Measurements from ENCODE around the gene ADAM23.

ADAM23 gene

DNA sequence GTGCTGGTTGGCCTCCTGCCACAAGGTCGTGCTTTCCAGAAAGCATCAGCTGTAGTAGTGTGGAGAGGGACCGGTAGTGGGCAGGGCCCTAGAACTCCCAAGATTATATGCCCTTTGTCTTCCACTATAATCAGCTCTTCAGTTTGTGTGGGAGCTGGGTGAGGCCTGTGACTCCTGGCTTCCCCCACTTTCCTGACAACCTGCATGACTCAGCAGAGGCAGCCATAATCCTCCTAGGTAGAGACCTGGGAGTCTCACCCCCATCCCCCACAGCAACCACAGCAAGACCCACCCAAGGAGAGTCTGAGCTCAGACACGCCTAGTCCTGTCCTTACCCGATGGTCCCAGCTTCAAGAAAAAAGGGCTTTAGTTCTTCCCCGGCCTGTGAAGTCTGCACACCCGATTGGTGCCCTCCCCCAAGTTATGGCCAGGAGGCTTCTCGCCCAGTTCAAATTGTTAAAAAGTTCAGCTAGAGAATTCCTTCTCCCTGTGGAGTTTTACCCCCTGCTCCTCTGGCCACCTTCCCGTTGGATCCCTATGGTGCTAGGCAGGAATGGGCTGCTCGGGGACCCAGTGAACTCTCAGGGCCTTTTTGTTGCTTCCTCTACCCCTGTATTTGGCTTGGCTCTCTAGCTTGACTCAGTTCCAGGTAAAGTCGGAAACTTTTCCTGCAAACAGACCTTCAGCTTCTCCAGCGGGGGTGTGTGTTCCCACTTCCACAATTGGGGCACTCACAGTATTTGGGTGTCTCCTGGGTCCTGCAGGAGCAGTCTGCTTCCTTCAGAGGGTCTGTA lies 141.2 kb downstream of the ADAM23 start:
- 93% methylated on average over 11 of the region's 11 CpGs for WGBS, 2 experiments
- H3K4me1 ChIP-seq (ENCODE audit: control insufficient read depth, insufficient read depth, low read length), result no peaks in the 10 kb centered on the region
- H3K9me3 ChIP-seq (ENCODE audit: control insufficient read depth, low read length), result no peaks in the 10 kb centered on the region
- no peaks in the 10 kb centered on the region for H3K36me3 ChIP-seq (ENCODE audit: control insufficient read depth, insufficient read depth, low read length)
- no peaks in the 10 kb centered on the region for H3K27me3 ChIP-seq (ENCODE audit: control insufficient read depth, insufficient read depth, low read length, poor library complexity, severe bottlenecking)
- no peak overlapping the region for H3K4me3 ChIP-seq (ENCODE audit: insufficient read depth, low read depth, low read length)
- H3K27ac ChIP-seq (ENCODE audit: insufficient read depth, low read depth, low read length, poor library complexity, severe bottlenecking), result no peak overlapping the region

DNA sequence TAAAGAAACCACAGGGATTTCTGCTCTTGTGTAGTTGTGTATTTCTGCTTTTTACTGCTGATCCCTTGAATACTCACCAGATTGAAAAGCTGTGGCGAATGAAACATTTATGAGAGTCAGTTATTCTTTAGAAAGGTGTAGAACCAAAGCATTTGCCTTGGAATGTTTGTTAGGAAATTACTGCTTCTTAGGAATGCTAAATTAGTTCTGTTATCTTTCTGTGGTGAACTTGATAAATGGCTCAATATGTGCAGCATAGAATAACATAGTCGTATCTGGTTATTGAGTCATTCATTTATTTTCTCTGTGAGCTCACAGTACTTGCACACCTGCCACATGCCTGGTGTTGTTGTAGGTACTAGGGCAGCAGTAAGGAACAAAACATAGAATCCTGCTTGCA lies 142.0 kb downstream of the ADAM23 start:
- Histone ChIP-seq H3K4me3 (ENCODE audit: insufficient read depth, low read depth, low read length) (no peak overlapping the region), H3K9me3 (ENCODE audit: control insufficient read depth, low read length) (no peaks in the 10 kb centered on the region), H3K4me1 (ENCODE audit: control insufficient read depth, insufficient read depth, low read length) (no peaks in the 10 kb centered on the region), H3K27me3 (ENCODE audit: control insufficient read depth, insufficient read depth, low read length, poor library complexity, severe bottlenecking) (no peaks in the 10 kb centered on the region), H3K27ac (ENCODE audit: insufficient read depth, low read depth, low read length, poor library complexity, severe bottlenecking) (no peak overlapping the region), H3K36me3 (ENCODE audit: control insufficient read depth, insufficient read depth, low read length) (no peaks in the 10 kb centered on the region)
- WGBS, 2 experiments, result 93 to 99% methylated on average over 2 of the region's 2 CpGs

DNA sequence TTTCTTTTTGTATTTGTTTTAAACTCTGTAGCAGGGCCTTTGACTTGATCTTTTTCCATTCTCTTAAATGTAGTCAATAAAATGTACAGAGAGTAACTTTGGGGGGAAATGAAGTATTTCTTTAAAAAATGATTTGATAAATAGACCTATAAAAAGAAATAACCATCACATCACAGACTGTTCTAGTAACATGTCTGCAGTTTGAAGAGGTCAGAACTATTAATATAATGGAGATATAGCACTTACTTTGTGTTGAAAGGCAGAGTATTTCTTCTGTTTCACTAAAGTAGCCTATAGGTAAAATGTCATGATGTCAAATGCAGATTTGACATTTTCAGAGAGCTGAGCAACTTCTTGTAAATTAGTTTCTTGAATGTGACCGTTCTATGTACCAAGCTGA lies 143.3 kb downstream of the ADAM23 start:
- Histone ChIP-seq H3K27ac (ENCODE audit: insufficient read depth, low read depth, low read length, poor library complexity, severe bottlenecking) (no peak overlapping the region), H3K9me3 (ENCODE audit: control insufficient read depth, low read length) (no peaks in the 10 kb centered on the region), H3K36me3 (ENCODE audit: control insufficient read depth, insufficient read depth, low read length) (no peaks in the 10 kb centered on the region), H3K27me3 (ENCODE audit: control insufficient read depth, insufficient read depth, low read length, poor library complexity, severe bottlenecking) (no peaks in the 10 kb centered on the region), H3K4me1 (ENCODE audit: control insufficient read depth, insufficient read depth, low read length) (no peaks in the 10 kb centered on the region), H3K4me3 (ENCODE audit: insufficient read depth, low read depth, low read length) (no peak overlapping the region)
- 100% methylated on average over 1 of the region's 1 CpG for whole genome bisulfite sequencing, 2 experiments

DNA sequence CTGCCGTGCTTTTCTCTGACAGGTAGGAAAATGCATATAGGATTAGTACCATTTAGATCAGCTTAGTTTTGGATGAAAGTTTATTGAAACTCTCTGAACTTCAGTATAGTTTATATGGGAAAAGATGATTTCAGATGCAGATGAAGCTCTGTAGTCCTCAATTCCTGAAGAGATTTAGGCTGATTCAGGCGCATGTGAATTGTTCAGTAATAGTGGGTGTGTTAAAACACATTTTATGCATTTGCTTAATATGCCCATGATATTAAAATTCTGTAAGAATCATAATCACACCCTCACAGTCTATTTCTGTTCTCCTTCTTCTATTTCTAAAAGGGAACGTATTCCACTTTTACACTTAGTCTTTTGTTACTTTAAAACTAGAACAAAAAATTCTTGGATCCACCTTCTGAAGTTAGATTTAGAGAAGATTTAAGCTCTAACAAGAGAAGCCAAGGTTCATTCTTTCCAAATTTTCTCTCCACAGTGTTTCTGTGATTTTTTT lies 154.4 kb downstream of the ADAM23 start:
- H3K4me1 ChIP-seq (ENCODE audit: control insufficient read depth, insufficient read depth, low read length), result no peaks in the 10 kb centered on the region
- H3K27me3 ChIP-seq (ENCODE audit: control insufficient read depth, insufficient read depth, low read length, poor library complexity, severe bottlenecking), result no peaks in the 10 kb centered on the region
- H3K4me3 ChIP-seq (ENCODE audit: insufficient read depth, low read depth, low read length), result no peak overlapping the region
- 95 to 99% methylated on average over 1 to 3 of the region's 3 CpGs for WGBS, 2 experiments
- no peaks in the 10 kb centered on the region for H3K36me3 ChIP-seq (ENCODE audit: control insufficient read depth, insufficient read depth, low read length)
- no peak overlapping the region for H3K27ac ChIP-seq (ENCODE audit: insufficient read depth, low read depth, low read length, poor library complexity, severe bottlenecking)
- no peaks in the 10 kb centered on the region for H3K9me3 ChIP-seq (ENCODE audit: control insufficient read depth, low read length)

DNA sequence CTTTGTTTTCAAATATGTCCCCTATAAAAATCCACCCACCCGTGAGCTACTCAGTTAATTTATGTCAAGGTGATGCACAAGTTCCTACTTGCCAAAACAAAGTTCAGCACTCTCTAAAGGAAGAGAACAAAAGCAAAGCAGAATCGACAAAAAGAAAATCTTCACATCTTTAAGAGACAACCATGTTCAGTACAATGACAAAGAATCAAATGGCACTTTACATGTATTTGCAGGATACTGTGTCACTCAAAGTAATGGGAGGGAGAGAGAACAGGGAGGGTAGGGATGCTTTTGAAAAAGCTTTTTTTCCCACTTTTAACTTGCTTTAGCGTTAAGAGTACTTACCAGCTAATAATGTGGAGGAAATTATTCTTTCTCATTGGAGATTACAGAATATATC lies 159.9 kb downstream of the ADAM23 start:
- no peak overlapping the region for H3K4me3 ChIP-seq (ENCODE audit: insufficient read depth, low read depth, low read length)
- no peaks in the 10 kb centered on the region for H3K4me1 ChIP-seq (ENCODE audit: control insufficient read depth, insufficient read depth, low read length)
- H3K36me3 ChIP-seq (ENCODE audit: control insufficient read depth, insufficient read depth, low read length), result no peaks in the 10 kb centered on the region
- 89 to 100% methylated on average over 2 to 3 of the region's 3 CpGs for WGBS, 2 experiments
- no peak overlapping the region for H3K27ac ChIP-seq (ENCODE audit: insufficient read depth, low read depth, low read length, poor library complexity, severe bottlenecking)
- no peaks in the 10 kb centered on the region for H3K9me3 ChIP-seq (ENCODE audit: control insufficient read depth, low read length)
- no peaks in the 10 kb centered on the region for H3K27me3 ChIP-seq (ENCODE audit: control insufficient read depth, insufficient read depth, low read length, poor library complexity, severe bottlenecking)

DNA sequence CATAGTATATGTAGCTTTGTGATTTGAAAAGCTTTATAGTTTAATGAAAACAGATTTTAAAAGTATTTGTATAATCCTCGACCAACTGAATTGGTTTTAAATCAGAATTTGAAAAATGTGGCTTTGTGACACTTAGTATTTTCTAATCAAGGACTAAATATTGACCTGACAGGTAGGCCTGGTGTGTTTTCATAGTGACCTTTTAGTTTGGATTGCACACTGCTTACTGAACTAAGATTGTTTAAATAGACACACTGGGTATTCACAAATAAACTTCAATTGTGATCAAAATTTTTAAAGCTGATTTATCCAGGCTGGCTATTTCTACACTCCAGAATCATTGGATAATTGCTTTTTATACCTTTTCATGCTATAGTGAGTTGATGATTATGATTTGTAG lies 167.1 kb downstream of the ADAM23 start:
- no peak overlapping the region for H3K4me3 ChIP-seq (ENCODE audit: insufficient read depth, low read depth, low read length)
- 82 to 97% methylated on average over 1 of the region's 1 CpG for WGBS, 2 experiments
- no peaks in the 10 kb centered on the region for H3K27me3 ChIP-seq (ENCODE audit: control insufficient read depth, insufficient read depth, low read length, poor library complexity, severe bottlenecking)
- no peaks in the 10 kb centered on the region for H3K4me1 ChIP-seq (ENCODE audit: control insufficient read depth, insufficient read depth, low read length)
- no peaks in the 10 kb centered on the region for H3K36me3 ChIP-seq (ENCODE audit: control insufficient read depth, insufficient read depth, low read length)
- H3K9me3 ChIP-seq (ENCODE audit: control insufficient read depth, low read length), result no peaks in the 10 kb centered on the region
- H3K27ac ChIP-seq (ENCODE audit: insufficient read depth, low read depth, low read length, poor library complexity, severe bottlenecking), result no peak overlapping the region

DNA sequence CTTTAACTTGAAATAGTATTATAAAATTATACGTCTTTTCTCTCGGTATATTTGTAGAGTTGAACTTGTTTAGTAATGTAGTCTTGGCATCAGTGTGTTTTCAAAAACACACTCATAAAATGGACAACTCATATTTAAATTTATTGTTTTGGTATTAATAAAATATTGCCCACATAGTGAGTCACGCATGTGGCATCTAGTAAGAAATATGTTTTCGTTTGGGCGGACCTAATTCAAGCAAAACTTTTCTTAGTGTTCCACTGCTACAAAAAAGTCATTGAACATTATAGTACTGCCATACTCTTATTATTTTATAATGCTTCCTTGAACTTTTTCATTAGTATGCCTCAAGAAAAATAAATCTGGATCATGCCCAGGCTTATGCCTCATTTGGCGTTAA lies 167.9 kb downstream of the ADAM23 start:
- no peaks in the 10 kb centered on the region for H3K4me1 ChIP-seq (ENCODE audit: control insufficient read depth, insufficient read depth, low read length)
- no peak overlapping the region for H3K27ac ChIP-seq (ENCODE audit: insufficient read depth, low read depth, low read length, poor library complexity, severe bottlenecking)
- no peaks in the 10 kb centered on the region for H3K27me3 ChIP-seq (ENCODE audit: control insufficient read depth, insufficient read depth, low read length, poor library complexity, severe bottlenecking)
- no peaks in the 10 kb centered on the region for H3K36me3 ChIP-seq (ENCODE audit: control insufficient read depth, insufficient read depth, low read length)
- no peaks in the 10 kb centered on the region for H3K9me3 ChIP-seq (ENCODE audit: control insufficient read depth, low read length)
- H3K4me3 ChIP-seq (ENCODE audit: insufficient read depth, low read depth, low read length), result no peak overlapping the region
- 95% methylated on average over 4 to 5 of the region's 6 CpGs for WGBS, 2 experiments

DNA sequence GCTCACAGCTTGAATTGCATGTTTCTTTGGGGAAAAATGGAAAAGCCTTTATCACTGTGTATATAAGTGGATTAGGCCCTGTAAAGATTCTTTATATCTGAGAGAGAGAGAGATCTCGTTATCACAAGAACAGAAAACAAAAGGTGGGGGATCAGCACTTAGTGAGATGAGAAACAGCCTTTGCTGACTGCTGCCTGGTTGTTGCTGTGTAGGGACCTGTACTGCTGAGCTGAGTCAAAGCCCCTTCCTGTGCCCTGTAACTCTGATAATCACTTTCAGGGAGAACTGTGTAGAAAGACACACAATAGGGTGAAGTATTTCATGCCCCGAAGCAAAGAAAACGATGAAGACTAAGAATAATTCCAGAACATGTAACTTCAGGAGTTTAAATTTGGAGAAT lies 168.4 kb downstream of the ADAM23 start:
- Histone ChIP-seq H3K4me3 (ENCODE audit: insufficient read depth, low read depth, low read length) (no peak overlapping the region), H3K27ac (ENCODE audit: insufficient read depth, low read depth, low read length, poor library complexity, severe bottlenecking) (no peak overlapping the region), H3K36me3 (ENCODE audit: control insufficient read depth, insufficient read depth, low read length) (no peaks in the 10 kb centered on the region), H3K9me3 (ENCODE audit: control insufficient read depth, low read length) (no peaks in the 10 kb centered on the region), H3K4me1 (ENCODE audit: control insufficient read depth, insufficient read depth, low read length) (no peaks in the 10 kb centered on the region), H3K27me3 (ENCODE audit: control insufficient read depth, insufficient read depth, low read length, poor library complexity, severe bottlenecking) (no peaks in the 10 kb centered on the region)
- WGBS, 2 experiments, result 58 to 61% methylated on average over 3 of the region's 3 CpGs

DNA sequence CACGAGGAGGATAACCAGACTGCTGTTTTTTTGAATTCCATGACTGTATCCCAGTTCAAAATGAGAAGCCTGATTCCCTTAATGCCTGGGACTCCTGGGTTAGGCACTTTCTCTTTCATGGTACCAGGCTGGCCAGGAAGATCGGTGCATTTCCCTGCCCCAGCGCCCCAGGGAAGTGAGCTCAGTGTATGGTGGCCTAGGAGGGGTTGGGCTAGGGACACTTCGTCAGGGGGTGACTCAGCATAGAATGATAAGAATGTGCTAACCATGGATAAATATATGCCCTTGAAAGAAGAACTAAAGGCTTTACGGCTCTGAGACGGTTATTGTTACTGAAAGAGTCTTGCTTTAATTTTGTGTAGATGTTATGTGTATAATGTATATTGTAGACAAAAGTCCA lies 171.5 kb downstream of the ADAM23 start:
- Histone ChIP-seq H3K27ac (ENCODE audit: insufficient read depth, low read depth, low read length, poor library complexity, severe bottlenecking) (no peak overlapping the region), H3K4me3 (ENCODE audit: insufficient read depth, low read depth, low read length) (no peak overlapping the region), H3K27me3 (ENCODE audit: control insufficient read depth, insufficient read depth, low read length, poor library complexity, severe bottlenecking) (no peaks in the 10 kb centered on the region), H3K36me3 (ENCODE audit: control insufficient read depth, insufficient read depth, low read length) (no peaks in the 10 kb centered on the region), H3K4me1 (ENCODE audit: control insufficient read depth, insufficient read depth, low read length) (no peaks in the 10 kb centered on the region), H3K9me3 (ENCODE audit: control insufficient read depth, low read length) (no peaks in the 10 kb centered on the region)
- 93 to 97% methylated on average over 6 of the region's 6 CpGs for WGBS, 2 experiments

DNA sequence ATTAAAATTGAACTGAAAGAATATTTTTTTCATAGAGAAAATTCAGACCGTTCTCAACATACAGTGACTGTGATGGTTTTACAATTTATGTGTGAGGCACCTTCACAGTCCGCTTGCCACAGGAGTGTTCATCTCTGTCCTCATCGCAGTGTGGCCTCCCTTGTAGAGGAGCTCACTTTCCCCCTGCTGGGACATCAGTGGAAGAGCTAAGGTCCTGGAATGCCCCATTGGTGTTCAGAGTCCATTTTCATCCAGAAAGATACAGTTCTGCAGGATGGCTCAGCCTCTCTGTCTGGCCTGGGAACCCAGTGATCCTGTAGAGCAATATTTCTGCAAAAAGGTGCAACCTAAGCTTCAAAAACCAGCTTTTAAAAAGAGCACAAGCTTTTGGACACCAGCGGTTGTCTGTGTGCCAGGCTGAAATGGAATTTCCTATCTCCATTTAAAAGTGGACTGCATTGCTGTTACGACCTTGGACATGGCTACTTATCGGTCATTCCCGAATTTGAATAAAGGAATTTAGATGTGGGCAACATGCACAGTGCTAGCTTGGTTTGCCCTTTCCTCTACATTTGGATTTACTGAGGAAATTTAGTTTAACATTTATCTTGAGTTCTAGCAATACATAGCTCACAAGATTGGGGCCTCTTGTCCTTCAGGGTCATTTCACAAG lies 172.2 kb downstream of the ADAM23 start:
- Histone ChIP-seq H3K36me3 (ENCODE audit: control insufficient read depth, insufficient read depth, low read length) (no peaks in the 10 kb centered on the region), H3K4me1 (ENCODE audit: control insufficient read depth, insufficient read depth, low read length) (no peaks in the 10 kb centered on the region), H3K27ac (ENCODE audit: insufficient read depth, low read depth, low read length, poor library complexity, severe bottlenecking) (no peak overlapping the region), H3K4me3 (ENCODE audit: insufficient read depth, low read depth, low read length) (no peak overlapping the region), H3K9me3 (ENCODE audit: control insufficient read depth, low read length) (no peaks in the 10 kb centered on the region), H3K27me3 (ENCODE audit: control insufficient read depth, insufficient read depth, low read length, poor library complexity, severe bottlenecking) (no peaks in the 10 kb centered on the region)
- 81 to 85% methylated on average over 7 of the region's 7 CpGs for WGBS, 2 experiments
